Right atrium auricular region (tissue), 2 donors: ENCODE measurements around the gene FOXD4. TPM values are rescaled to one million over a fixed set of nuclear protein-coding genes. Genes with fewer than 3 reads are reported as not detected.
A peak's percentile ranks its signal among the peaks of the same experiment; 100 is the strongest.
"Not testable (repeated sequence)": the region's sequence is repeated elsewhere in the genome, so short reads cannot be mapped to it uniquely, and the experiment has no call there.

ENCODE experiments used
- DNase-seq: peaks from one replicate; pipeline ENCODE4 v3.0.0-alpha.2; 2019; ENCODE audit warnings: low spot score
- H3K27ac ChIP-seq, 2 donors: fragments of 200-600 bp; sonication (generic); 1 replicate in 1 of 2; 2 replicates in 1 of 2; pipeline ENCODE4 v1.5.1; 2016 to 2019
- H3K27me3 ChIP-seq, 2 donors: fragments of 200-600 bp; sonication (generic); one replicate each; pipeline versions ENCODE4 v1.5.1 to v1.6.0; 2017 to 2019
- H3K36me3 ChIP-seq: fragments of 200-600 bp; sonication (generic); one replicate; pipeline ENCODE4 v1.5.1; 2016
- H3K4me1 ChIP-seq, 2 donors: fragments of 200-600 bp; sonication (generic); one replicate each; pipeline versions ENCODE4 v1.5.1 to v1.6.0; 2017 to 2019
- H3K4me3 ChIP-seq, 2 donors: fragments of 200-600 bp; sonication (generic); 1 replicate in 1 of 2; 2 replicates in 1 of 2; pipeline ENCODE4 v1.5.1; 2017 to 2019; ENCODE audit warnings: mild to moderate bottlenecking in 1 of 2, moderate library complexity in 1 of 2
- H3K9me3 ChIP-seq, 2 donors: fragments of 200-600 bp; sonication (generic); one replicate each; pipeline ENCODE4 v1.5.1; 2019
- total RNA-seq, 2 donors: library from RNA; depleted of rRNA; stranded (reverse); fragments of >200 nt; gene quantifications; one replicate each; pipeline ENCODE4 v1.1.0, GENCODE V29; 2016

The FOXD4 gene
- total RNA-seq, 2 donors from 2014 or later, result not detected

DNA sequence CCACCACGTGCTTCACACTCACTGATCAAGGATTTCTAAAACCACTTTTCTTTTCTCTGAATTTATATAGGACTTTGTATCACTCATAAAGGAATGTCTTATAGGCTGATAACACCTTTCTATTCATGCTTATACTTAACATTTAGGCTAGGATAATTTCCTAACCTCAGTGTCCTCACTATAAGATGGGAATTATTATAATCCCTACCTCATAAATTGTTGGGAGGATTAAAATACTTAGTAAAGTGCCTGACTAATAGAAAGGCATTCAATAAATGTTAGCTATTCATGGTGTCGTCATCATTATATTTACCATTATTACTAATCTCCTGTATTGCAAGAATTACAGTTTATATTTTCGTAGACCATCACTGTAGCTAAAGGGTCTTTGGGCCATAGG, 41.8 kb downstream of the FOXD4 start:
- H3K27me3 ChIP-seq, DNase-seq, H3K4me1 ChIP-seq, H3K4me3 ChIP-seq, H3K36me3 ChIP-seq, H3K27ac ChIP-seq, H3K9me3 ChIP-seq: not testable (repeated sequence)

DNA sequence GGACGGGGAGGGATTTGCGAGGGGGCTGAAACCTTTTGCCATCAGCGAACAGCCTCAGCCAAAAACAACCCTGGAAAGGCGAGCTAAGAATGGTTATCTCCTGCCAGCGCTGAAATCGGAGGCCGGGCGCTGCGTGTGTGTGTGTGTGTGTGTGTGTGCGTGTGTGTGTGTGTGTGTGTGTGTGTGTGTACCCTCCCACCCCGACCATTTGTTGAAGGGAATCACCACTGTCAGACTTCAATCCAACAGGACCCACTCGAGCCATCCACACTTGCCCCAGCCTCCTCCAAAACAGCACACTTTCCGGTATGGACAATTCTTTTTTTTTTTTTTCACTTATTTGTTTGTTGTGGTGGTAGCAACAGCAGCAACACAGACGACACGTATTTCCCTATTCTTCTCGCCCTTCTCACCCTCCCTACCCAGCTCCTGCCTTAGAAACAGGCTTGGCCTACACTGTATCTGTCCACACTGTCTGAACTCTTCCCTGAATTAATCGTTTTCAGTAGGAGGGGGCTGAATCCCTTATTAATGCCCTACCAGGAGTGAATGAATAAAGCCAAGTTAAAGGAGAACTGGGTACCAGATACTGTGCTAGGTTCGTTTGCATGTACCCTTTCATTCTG, 44.2 kb downstream of the FOXD4 start:
- Histone ChIP-seq H3K4me3 (peak overlapping the region; percentile 25 to 41), H3K27ac (peak overlapping the region in 1 of 2 donors; percentile 50)
- H3K9me3 ChIP-seq, H3K27me3 ChIP-seq, DNase-seq, H3K36me3 ChIP-seq, H3K4me1 ChIP-seq: not testable (repeated sequence)

DNA sequence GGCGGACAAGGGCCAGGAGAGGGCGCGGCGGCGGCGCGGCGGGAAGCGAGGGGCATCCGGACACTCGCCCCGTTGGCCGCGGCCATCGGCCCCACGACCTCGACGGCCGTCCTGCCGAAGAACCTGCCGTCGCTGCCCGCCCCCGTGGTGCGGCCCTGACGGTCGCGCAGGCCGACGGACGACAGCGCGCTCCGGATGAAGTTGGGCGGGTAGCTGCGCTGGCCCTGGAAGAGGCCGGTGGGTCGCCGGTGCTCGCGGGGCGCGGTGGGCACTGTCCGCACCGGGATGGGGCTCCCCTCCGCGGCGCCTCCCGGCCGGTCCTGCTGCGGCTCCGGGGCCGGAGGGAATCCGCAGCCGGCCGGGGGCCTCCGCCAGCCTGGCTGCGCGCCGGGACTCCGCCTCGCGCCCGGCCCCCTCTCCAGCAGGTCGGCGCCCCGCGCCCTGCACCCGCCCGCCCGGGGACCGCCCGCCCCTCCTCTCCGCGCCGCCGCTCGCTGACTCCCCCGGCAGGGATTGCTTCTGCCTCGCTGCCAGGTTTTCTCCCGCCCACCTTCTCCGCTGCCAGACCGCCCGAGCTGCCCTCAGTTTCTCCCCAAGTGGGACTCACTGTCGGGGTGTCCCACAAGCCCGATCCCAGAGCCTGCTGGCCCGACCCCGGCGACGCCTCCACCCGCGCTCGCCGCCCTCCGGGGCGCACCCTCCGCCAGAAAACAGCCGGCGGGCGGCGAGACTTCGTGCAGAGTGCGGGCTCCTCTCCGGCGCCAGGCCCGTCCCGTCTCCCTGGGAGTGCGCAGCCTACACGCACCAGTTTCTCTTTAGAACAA, 44.9 kb downstream of the FOXD4 start:
- H3K27me3 ChIP-seq, H3K4me1 ChIP-seq, H3K36me3 ChIP-seq, H3K9me3 ChIP-seq, DNase-seq: not testable (repeated sequence)
- Histone ChIP-seq H3K4me3 (peak overlapping the region; percentile 25 to 41), H3K27ac (peak overlapping the region in 1 of 2 donors; percentile 50)

Other genes starting within 250 kb of the FOXD4 start
- gene WASHC1, start 89.0 kb downstream of the FOXD4 start, total RNA-seq, result 1 to 10 TPM; 2.4 to 3.3 TPM
- 10 to 100 TPM; 13.2 to 15.0 TPM for gene ZNG1A, start 60.6 kb upstream of the FOXD4 start, total RNA-seq
- gene DOCK8, start 96.4 kb upstream of the FOXD4 start, total RNA-seq, result 1 to 10 TPM; 5.2 to 9.5 TPM